GM19193 (cell line): ENCODE measurements around the gene TOX4.

Source experiments
- POLR2A ChIP-seq: IDR thresholded peaks from 4 replicates; pipeline ENCODE4 v1.6.1; 2011; ENCODE audit not compliant: insufficient read depth, insufficient read length; ENCODE audit errors: extremely low read depth

Gene TOX4

DNA sequence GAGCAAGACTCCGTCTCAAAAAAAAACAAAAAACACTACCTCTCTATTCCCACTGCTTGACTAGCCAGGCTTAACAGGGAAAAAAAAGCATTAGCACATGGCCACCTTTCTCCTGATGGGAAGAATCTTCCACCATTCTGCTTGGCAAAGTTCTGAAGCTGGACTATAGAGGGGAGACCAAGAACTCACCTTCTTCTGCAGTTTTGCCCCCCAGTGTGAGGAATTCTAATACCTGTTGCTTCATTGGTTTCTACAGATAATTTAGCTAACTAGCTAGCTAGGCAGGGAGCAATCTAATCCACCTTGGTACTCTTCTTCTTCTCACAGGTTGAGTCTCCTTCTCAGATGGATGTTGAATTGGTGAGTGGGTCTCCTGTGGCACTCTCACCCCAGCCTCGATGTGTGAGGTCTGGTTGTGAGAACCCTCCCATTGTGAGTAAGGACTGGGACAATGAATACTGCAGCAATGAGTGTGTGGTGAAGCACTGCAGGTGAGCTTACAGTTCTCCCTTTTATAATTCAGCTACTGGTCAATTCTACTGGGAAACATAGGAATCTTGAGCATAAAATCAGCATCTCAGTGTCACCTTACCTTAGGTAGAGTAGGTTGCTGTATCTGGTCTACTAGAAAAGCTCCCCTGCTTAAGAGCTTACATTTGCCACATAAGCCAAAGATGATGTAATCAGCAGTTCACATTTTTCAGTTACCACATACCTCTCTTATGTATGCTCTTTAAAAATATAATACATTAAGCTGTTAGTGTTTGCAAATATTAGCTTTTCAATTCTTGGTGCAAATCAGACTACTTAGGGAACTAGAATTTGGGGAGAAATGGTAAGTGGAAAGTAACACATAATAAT is 18.1 kb downstream of the TOX4 start:
- TF ChIP-seq POLR2A: no peak

DNA sequence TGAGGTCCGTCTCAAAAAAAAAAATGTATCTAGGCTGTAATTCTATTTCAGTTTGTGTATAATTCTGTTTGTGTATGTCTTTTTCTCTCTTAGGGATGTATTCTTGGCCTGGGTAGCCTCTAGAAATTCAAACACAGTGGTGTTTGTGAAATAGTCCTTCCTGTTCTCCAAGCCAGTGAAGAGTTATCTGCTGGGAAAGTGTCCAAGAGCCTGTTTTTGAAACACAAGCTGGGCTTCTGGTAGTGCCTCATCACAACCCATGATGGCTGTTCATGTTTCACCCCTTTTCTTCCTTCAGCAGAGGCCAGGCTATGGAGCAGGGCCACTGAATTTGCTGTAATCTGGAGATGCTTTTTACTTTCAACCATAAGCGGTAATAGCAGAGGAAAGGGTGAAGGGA is 19.5 kb downstream of the TOX4 start:
- TF ChIP-seq POLR2A: no peak

DNA sequence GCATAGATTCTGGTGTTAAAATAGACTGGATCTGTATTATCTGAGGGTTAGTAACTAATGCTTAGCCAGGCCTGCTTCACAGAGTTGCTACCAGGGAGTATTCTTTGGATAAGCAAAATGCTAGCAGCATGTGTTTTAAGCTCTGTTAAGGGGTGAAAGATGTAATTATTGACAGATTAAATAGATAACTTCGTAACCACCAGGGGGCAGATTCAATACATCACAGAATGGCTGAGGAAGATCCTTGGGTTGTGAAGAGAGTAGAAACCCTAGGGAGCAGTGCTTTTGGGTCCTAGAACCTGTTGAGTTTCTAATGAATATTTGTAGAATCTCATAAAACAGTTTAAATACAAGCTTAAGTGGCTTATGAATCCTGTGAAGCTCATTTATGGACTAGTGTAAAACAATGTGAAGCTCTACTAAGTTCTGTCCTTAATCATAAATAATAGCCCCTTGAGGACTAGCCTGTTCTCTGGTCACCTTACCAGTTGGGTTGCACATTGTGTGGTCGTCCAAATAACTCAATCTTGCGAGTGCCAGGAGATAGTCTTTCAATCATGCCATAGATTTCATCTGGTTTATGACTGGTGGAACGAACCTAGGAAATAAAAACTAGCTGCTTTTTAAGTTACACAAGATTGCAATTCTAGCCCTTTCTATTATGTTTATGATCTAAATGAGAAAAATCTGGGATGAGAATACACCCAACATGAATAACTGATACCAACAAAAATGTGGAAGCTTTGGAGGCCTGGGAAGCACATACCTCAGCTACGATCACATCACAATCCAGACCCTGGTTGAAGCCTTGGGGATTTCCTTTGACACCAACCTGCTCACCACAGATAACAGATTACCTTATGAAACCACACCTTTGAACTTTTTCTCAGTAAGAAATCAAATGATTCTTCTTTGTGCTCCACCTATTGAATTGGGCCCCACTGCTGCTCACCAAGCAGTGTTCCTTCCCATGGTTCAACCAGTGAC is 21.8 kb downstream of the TOX4 start:
- no peak for TF ChIP-seq POLR2A

DNA sequence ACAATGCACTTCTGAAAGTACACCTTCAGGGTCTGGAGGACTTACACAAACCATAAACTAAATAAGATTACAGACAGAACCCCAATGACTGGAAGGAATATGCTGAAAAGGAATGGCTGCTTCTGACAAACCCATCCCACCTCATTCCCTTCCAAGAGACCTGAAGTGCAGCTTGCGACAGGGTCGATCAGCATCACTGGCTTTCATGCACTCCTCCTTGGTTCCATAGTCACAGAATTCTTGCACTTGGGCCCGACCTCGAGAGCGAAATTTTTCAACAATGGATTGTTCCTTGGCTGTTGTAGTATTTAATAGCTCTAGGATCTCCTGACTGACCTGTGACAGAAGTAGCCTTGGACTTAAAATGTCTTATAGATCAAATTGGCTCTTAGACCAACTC is 24.6 kb downstream of the TOX4 start:
- TF ChIP-seq POLR2A: no peak

DNA sequence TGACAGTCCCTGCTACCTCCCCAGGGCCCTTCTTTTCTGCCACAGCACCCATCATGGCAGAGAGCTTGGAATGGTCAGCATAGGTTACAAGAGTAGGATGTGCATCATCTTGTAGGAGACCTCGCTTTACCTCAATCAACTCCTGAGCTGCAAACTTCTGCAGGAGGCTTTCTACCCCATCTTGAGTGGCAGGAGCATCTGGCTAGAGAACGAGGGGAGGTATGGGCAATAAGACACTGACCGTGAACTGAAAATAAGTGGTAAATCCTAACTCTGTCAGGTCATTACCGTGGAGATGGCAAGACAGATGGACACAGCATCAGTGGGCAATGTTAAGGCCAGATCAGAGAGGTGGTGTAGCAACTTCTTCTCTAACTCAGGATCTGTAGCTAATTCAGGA is 26.4 kb downstream of the TOX4 start:
- TF ChIP-seq POLR2A: no peak

DNA sequence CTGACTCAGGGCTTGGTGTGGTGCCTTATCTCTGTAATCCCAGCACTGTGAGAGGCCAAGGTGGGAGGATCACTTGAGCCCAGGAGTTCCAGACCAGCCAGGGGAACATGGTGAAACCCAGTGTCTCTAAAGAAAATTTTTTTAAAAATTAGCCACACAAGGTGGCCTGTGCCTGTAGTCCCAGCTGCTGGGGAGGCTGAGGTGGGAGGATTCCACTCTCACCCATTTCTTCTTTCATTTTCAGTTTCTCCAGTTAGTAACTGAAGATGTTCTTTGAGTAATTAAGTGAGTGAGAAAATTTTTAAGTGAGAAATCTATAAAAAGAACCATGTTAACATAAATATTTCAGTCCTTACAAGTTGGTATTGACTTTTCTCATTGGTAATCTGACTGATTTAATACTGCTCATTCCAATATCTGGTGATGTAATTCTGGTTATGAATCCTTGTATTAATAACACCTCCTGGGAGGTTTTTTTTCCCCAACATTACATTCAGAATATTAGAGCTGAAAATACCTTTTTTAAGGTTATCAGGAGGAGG is 28.1 kb downstream of the TOX4 start:
- no peak for TF ChIP-seq POLR2A

DNA sequence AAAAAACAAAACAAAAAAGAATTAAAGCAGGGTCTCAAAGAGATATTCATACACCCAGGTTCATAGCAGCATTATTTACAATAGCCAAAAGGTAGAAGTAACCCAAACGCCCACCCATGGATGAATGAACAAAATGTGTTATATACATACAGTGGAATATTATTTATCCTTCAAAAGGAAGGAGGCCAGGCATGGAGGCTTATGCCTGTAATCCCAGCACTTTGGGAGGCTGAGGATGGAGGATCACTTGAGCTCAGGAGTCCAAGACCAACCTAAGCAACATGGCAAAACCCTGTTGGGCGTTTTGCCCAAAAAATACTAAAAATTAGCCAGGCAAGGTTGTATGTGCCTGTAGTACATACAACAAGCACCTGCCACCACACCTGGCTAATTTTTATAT is 29.6 kb downstream of the TOX4 start:
- TF ChIP-seq POLR2A: no peak

DNA sequence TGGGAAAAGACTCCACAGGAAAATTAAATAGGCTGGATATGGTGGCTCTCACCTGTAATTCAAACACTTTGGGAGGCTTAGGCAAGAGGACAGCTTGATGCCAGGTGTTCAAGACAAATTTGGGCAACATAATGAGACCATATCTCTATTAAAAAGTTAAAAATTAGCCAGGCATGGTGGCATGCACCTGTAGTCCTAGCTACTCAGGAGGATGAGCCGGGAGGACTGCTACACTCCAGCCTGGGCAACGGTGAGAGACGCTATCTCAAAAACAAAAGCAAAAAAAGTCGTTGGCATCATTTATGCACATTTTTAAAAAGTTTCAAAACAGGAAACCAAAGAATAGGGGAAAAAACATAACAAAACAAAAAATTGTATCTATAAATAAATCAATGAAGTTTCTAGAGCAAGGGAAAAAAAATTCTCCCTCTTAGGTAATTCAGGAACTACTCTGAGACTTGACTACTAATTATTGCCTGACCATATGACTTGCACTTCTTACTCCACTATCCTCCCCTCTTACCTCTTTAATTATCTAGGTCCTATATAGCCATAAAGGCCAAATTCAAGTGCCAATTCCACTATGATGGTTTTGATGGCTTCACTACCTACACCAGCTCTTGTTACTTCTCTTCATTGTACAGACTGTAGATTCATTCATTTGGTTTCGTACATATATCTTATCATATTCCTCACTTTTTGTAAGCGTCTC is 32.6 kb downstream of the TOX4 start:
- TF ChIP-seq POLR2A: no peak

DNA sequence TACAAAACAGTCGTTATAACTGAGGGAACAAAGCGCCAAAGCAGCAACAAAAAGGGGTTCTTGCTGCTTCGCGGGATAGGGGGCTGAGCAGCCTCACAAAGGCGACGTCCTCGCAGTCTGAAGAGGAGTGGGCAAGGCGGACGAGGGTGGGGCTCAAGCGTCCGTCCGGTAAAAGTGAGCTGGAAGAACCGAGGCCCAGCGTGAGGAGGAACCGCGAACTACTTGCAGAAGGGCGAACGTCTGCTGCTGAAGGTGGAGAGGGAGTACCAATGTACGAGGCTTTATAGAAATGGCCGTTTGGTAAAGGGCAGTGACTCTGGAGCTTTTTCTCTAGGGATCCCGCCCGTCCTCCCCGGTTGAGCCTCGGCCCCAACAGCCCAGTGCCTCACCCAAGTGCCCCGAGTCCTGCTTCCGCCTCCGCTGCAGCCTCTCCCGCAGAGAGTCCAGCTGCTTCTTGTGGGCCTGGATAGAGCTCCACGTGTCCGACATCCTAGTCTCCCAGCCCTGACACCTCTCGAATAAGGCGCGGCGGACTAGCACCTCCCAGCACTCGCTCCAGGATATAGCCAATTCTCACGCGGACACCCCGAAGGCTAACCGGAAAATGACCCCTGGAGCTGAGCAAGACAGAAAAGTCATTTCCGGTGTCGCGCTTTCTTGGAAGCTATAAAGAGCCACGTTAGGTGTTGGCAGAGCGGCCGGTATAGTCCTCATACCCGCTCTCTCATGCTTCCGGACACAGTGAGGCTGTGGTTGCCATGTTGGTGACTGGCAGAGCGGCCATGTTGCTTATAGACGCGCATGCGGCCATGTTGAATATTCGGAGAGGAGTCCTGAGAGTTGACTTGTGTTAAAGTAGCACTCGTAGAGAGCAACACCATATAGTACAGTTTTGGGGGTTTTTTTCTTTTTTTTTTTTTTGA is 34.0 kb downstream of the TOX4 start, which contains the start of gene METTL3:
Gene METTL3, minus strand, starts transcription at position 606 of the 923 bp plus-strand sequence. Its CDS starts 117 bp downstream, at position 489.
- TF ChIP-seq POLR2A: peak; percentile 82

DNA sequence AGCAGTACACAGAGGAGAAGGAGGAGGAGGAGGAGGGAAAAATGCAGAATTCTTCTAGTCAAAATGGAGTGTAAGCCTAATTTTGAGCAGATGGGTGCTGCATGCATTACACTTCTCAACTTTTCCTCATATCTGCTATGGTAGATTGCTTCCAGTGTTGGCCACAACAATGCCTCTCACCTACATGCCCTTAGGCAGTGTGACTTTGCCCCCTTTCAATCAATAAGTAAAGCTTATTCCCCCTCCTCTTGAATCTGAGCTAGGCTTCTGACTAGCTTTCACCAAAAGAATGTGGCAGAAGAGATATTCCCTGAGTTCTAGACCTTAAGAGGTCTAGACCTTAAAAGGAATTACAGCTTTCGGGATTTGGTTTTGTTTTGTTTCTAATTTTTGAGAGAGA is 37.3 kb downstream of the TOX4 start:
- TF ChIP-seq POLR2A: no peak

DNA sequence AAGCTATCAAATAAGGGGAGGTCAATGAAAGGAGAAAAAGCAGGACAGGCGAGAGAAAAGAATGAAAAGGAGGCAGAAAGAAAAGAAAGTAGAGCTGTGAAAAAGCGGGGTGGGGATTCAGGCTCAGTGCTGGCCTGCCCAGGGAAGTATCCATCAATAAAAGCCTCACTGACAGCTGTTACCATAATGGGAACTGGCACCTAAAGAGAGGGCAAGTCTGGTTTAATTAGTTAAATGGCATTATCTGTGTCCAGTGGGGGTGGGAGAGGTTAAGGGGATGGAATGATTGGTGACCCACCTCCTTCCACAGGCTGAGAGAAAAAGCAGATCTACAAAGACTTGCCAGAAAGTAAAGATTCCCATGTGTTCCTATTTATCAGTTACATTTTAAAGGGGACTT is 41.7 kb downstream of the TOX4 start:
- no peak for TF ChIP-seq POLR2A

DNA sequence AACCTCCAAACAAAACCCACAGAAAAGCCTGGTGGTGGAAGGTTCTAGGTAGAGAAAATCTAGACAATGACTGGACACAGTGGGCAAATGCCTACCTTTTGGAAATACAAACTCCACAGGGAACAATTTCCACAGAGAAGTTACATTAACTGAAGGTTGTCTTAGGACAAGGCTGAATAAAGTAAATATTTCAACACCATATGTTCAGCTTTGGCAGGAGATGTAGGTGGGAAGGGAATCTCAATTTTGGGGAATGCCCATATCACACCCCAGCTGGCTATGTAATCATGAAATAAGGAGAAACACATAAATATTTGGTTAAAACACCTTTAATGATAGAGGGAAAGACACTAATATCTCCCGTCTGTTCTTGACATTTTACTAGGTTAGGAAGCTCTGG is 43.8 kb downstream of the TOX4 start:
- TF ChIP-seq POLR2A: no peak

DNA sequence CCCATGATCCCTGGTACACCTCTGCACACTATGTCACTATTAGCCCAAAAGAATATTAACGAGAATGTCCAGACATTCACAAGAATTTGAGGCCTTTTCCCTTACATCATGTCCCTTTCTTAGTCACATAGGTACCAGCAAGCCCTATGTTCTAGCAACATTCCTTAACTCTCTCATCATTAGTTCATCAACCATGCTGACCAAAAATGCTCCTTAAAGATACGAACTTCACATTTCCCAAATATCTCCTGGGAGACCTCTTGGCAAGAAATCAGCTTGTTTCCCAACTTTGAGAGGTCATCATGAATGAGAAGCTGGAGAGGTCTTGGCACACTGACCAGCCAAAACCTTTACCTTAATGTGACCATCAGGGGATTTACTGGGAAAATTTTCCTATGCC is 44.5 kb downstream of the TOX4 start:
- no peak for TF ChIP-seq POLR2A

DNA sequence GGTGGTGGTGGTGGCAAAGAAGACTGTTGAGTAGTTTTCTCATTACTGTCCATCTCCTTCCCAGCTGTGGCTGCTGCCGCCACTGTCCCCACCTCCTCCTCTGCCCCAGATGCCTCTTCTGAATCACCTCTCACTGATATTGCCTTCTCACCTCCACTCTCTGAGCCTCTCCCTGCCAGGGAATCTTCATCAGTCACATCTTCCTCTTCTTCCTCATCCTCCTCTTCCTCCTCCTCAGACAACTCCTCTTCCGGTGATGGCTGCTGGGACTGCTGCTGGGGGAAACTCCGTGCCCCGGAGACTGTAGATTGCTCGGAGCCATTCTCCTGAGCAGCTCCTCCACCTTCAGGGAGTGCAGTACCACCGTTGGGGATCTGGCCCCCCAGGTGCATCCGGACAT is 46.2 kb downstream of the TOX4 start:
- TF ChIP-seq POLR2A: no peak
